Prostate gland (tissue), 1 donor: ENCODE data around the gene TIPRL.

Source experiments
- POLR2A ChIP-seq: fragments of 450-650 bp; IDR thresholded peaks from one replicate; pipeline ENCODE4 v1.6.1; 2016; ENCODE audit warnings: antibody characterized with exemption, mild to moderate bottlenecking
- POLR2AphosphoS5 ChIP-seq: sonication (generic); formaldehyde crosslinking; IDR thresholded peaks from one replicate; pipeline ENCODE4 v1.6.1; 2017; ENCODE audit warnings: antibody characterized with exemption

GRCh38 chr1:168141871-168142385, 36.8 kb upstream of the TIPRL start:
- no peak for TF ChIP-seq POLR2AphosphoS5
- TF ChIP-seq POLR2A, result no peak
